GM18511 (cell line): ENCODE measurements around the gene C9orf50.
"Not testable (repeated sequence)": the region's sequence is repeated elsewhere in the genome, so short reads cannot be mapped to it uniquely, and the experiment has no call there.

Experiments used
- ATAC-seq: cut with Tn5 transposase; IDR thresholded peaks from one replicate; pipeline ENCODE4 v1.9.1; 2021; ENCODE audit warnings: mild to moderate bottlenecking, moderate library complexity; ENCODE audit not compliant: unreplicated experiment

C9orf50 gene

DNA sequence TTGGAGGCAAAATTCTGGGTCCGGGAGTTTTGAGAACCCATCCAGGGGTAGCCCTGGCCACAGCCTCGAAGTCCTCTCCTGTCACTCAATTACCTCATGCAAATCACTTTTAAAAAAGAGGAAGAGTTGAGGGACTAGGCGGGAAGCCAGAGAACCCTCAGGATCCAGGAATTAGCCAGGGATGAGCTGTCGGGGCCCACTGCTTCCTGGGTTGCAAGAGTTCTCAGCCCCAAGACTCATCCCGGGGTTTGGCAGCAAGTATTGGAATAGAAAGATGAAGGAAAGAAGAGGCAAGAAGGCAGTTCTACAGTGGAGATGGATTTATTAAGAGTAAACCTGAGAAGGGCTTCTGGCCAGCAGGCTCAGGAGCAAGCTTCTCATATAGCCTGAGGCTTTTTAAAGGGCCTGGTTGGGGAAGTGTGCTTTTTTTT, 25.6 kb downstream of the C9orf50 start:
- no peak for ATAC-seq

DNA sequence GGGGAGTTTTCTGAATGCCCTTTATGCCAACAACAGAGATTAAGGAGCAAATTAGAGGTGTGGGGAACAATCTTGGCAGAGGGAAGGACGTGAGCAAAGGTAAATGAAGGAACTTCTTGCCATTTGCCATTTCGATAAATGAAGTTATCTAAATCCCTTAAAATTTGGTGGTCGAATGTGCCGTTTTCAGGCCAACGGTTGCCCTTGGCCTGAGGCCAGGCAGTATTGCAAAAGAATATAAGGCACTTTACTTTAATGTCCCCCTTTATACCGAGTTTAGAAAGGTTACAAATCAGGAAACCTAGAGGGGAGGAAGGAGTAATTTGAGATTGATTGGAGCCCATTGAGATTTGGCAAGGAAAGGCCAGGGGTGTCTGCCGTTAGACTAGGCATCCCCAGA, 26.3 kb downstream of the C9orf50 start:
- ATAC-seq: no peak

DNA sequence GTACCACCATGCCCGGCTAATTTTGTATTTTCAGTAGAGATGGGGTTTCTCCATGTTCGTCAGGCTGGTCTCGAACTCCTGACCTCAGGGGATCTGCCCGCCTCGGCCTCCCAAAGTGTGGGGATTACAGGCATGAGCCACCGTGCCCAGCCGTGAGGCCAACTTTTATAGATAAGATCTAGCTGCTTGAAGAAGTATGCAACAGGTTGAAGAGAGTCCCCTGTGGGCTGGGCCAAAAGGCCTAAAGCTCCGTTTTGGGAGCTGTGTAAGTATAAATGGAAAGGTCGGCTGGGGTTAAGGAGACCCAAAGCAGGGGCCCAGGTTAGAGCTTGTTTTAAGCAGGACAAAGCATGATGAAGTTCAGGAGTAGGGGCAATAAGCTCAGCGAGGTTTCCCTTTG, 28.1 kb downstream of the C9orf50 start:
- ATAC-seq: not testable (repeated sequence)

DNA sequence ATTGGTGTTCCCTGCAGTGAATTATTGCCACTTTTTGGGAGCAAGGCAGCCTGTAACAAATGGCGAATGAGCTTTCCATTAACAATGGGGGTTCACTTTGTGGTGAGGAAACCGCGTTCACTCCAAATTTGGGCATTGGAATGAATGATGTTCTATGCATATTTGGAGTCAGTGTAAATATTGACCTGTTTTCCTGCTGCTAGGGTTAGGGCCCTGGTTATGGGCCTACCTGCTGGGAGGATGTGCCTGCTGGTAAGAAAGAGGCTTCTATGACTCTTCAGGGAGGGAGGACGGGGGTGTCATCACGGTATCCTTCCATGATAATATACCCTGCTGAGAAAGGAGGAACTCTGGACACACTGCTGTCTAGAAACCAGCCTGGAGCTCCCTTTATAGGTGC, 29.0 kb downstream of the C9orf50 start:
- ATAC-seq: no peak

DNA sequence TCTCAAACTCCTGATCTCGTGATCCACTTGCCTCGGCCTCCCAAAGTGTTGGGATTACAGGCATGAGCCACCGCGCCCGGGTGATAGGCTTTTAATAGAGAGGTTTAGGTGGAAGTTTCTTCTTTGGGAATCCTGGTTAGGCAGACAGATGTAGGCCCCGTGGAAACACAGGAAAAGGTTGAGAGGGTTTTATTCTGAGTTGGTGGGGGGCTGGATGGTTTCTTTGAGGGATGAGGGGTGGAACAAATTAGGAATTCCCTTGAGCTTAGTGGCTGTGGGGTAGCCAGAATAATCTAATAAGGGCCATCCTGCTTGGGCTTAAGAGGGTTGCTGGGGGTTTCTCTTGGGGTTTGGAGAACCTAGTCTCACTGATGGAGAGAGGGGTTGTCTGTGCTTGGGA, 30.4 kb downstream of the C9orf50 start:
- no peak for ATAC-seq

DNA sequence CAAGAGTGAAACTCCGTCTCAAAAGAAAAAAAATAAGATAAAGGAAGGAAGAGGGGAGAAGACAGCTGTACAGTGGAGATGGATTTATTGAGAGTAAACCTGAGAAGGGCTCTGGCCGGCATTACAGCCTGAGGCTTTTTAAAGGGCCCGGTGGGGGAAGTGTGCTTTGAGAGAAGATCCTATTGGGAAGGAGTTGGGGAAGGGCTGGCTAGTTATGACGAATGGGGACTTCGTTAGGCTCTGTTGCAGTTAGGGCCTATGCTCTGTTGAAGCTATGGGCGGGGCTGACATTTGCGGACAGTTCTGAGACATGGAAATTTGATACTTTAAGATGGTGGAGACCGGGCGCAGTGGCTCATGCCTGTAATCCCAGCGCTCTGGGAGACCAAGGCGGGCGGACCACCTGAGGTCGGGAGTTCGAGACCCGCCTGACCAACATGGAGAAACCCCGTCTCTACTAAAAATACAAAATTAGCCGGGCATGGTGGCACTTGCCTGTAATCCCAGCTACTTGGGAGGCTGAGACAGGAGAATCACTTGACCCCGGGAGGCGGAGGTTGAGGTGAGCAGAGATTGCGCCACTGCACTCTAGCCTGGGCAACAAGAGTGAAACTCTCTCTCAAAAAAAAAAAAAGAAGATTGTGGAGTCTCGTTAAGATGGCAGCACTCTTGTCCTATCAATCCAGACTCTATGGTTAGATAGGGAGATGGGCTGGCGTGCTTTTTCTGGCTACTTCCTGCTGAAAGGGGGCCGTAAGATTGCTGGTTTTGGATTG, 33.2 kb downstream of the C9orf50 start:
- ATAC-seq: no peak

DNA sequence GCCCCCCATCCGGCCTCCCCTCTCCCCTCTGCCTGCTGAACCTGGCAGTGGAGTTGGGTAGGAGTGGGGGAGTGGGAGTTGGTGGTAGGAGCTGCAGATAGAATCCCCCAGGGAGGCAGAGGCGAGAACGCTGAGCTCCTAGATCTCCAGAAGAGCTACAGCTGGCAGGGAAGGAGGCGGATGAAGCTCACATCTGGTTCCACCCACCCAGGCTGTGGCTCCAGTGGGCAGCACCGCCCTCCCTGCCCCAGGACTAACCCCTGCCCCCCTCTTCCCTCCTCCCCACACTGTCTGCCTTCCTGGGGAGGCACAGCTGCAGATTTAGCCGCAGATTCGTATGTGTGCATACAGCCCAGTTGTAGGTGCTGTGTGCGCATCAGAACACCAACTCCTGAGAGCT, 34.2 kb downstream of the C9orf50 start:
- ATAC-seq: no peak

DNA sequence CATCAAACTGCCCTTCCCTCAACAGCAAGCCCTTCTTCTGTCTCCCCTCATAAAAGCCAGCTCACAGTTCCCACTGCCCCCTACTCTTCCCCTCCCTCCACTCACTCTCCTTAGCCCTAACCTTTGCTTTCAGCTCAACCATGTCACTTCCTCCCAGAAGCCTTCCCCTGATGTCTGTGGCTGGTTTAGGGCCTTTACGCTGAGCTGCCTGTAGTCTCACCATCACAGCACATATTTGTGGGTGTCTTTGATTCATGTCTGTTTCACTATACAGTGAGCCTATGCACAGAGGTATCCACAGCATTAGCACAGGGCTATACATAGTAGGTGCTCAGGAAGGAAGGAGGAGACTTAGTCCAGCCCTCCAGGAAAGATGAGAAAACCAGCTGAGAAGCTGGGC, 34.7 kb downstream of the C9orf50 start:
- no peak for ATAC-seq

DNA sequence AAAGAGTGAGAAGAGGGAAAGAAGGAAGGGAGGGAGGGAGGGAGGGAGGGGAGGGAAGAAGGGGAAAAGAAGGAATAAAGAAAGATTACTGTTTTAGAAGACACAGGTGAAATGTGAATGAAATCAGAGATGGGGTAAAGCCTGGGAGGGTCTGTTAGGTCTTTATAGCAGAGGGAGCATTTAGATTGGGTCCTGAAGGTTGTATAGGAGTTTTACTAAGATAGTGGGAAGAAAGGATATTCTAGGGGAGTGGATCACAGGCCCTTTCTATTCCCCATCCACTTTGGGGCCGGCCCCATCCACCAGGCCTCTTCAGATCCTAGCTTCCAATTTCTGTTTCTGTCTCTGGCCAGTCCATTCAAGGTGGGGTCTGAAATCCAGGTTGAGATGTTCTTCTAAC, 35.5 kb downstream of the C9orf50 start:
- no peak for ATAC-seq

DNA sequence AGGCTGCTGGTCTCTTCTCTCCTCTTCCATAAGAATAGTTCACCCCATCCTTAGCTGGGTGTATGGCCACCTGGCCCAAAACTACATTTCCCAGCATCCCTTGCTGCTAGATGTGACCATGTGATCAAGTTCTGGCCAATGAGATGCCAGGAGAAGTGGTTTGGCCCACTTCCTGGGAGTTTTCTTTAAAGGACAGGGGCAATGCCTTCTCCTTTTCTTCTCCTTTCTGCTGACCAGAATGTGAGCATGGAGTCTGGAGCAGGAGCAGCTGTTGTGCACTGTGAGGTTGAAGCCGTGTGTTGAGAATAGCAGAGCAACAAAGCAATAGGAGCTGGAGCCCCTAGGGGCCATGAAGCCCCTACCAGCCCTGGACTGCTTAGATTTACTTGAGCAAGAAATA, 36.8 kb downstream of the C9orf50 start:
- no peak for ATAC-seq

DNA sequence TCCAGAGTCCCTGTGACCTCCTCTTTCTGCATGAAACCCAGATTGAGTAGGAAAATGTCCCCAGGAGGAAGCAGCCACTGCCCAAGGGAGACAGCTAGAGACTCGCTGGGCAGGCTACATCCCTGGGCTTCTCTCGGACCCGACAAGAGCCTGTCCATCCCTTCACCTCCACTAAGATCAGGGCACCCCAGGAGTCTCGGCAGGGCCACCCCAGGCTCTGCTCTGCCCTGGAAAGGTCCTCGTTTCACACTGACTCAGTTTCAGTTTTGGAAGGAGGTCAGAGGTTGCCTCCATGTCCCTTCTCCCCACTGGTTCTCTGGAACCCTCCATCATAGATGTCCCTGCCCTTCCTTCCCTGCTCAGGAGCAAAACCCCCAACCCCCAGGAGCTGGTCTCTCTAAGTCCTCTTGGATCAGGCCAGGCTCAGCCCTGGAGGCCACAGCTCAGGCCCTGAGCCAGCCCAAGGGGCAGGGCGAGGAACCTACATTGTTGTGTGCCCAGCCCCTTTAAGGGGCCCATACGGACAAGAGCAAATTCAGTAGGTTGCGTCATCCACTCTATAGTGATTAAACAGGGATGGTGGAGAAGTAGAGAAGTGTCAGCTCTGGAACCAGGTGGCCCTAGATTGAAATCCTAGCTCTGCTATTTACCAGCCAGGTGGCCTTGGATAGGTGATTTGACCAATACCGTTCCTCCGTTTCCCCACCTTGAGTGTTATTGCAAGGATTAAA, 37.4 kb downstream of the C9orf50 start:
- no peak for ATAC-seq

DNA sequence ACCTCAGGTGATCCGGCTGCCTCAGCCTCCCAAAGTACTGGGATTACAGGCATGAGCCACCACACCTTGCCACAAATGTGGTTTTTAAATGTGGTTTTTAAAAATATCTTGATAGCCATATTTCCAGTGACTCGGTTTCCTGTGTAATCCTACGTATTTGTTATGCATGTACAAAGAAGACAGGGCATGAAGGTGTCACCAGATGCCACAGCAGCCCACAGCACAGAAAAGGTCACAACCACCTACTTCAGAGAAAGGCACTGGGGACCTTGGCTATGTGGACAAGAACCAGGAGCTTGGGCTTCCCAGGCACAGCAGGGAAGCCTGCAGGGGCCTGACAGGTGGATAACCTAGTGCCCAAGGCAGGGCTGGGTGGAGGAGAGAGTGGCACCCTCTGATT, 38.0 kb downstream of the C9orf50 start:
- no peak for ATAC-seq

DNA sequence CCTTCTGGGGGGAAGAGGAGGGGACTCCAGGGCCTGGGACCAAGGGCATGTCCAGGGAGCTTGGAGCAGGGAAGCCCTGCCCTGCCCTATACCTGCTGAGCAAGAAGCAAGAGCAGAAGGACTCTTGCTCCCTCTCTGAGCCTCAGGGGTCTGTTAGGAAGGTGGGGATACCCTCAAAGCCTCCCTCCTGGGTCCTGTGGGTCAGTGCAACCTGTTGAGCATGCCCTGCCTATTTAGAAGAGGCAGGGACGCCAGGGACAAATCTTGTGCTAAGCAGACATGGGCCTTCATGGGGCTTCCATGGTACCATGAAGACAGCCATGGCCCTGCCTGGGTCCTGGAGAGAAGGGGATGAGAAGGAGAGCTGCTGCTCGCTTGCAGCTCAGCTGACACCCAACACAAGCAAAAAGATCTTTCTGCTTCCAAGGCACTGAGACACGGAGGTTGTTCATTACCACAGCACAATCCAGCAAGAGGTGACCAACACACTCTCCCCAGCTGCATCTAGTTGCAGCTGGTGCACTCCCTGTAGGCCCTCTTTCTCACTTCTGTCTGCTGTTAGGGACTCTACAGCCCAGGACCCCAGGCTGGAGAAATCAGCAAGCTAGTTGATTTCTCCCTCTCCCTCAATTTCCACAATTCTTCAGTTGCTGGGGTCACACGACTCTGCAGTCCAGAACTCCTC, 39.3 kb downstream of the C9orf50 start:
- ATAC-seq: no peak

DNA sequence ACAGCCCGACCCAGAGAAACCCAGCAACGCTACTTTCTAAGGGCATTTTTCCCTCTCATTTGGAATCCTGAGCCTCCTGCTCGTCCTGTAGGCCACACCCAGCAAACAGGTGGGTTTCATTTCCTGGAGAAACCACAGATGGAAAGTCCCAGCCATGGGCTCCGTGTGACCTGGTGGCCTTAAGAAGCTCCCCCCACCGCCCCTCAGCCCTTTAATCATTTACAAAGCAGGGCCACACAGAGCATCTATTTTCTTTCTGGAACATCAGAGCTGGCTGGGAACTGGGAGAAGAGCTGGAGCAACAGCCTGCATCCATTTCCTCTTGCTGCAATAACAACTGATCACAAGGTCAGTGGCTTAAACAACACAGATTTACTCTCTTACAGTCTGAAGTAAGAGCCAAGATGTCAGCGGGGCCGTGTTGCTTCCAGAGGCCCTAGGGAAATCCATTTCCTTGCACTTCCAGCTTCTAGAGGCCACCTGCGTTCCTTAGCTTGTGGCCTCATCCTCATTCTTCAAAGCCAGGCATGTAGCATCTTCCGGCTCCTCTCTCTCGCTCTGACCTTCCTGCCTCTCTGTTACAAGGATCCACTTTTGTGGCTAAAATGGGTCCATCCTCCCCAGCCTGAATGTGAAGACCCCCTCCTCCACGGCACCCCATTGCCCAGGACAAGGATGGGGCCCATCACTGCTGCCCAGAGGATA, 40.5 kb downstream of the C9orf50 start:
- ATAC-seq: peak; percentile 64

DNA sequence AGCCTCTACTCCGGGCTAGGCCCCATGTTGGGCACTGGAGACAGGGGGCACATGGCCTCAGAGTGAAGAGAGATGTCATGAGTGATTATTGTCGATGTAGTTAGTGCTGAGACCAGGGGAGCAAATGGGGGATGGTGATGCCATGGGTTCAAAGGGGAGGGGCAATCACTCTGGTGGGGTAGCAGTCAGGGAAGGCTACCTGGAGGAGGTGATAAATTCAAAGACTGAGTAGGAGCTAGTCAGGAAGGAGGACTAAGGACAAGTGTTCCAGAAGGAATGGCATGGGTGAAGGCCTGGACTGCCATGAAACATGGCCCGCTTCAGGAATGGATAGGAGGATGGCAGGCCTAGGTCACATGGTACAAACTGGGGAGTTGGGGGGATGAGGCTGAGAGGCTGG, 41.6 kb downstream of the C9orf50 start:
- ATAC-seq: no peak

DNA sequence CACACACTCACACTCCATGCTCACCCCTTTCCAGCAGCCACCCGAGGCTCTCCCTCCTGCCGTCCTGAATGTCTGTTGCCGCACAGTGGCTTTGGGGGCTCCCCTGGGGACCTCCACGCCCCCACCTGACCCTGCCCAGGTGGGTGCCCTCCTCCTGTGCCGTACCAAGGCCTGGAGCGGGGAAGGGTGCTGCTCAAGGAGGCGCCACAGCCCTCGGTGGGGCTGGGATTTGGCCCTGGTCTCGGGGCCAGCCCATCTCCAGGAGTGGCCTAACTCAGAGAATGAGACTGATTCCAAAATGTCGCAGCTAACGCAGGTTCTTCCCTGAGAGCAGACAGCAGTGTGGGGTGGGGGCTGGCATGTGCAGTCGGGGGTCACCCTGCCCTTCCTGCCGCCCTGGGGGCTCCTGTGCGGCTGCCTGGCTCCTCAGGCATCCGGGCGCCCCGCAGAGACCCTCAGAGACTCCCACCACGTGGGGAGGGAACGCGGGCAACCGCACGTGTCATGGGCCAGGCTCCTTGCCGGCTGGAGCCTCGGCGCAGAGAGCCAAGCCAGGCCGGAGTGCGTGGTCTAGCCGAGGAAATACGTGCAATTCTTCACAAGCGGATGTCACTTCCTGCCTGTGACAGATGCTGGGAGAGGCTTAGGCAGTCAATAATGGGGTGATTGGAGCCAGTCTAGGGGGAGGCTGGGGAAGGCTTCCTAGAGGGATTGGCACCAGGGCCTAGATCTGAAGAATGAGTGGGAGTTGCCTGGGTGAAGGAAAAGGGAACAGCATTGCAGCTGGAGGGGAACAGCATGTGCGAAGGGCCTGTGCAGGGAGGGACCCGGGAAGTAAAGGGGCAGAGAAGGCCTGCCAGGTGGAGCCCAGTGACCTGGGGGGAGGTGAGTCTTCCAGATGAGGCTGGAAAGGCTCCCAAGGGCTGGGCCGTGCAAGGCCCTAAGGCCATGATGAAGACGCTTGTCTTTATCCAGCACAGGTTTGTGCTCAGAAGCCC, 44.1 kb downstream of the C9orf50 start:
- no peak for ATAC-seq

DNA sequence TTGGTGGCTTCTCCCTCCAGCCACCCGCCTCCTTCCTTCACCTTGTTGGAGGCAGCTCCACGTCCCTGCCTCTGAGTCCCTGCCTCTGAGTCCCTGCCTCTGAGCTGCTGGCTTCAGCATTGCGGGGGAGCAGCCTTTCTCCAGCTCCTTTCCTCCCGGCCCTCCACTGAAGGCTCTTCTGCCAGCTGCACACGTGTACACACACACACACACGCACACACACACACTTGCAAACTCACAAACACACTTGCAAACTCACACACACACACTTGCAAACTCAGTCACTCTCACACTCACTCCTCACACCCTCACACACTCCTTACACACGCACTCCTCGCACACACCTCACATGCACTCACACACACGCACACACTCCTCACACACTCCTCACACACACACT, 45.1 kb downstream of the C9orf50 start:
- no peak for ATAC-seq

DNA sequence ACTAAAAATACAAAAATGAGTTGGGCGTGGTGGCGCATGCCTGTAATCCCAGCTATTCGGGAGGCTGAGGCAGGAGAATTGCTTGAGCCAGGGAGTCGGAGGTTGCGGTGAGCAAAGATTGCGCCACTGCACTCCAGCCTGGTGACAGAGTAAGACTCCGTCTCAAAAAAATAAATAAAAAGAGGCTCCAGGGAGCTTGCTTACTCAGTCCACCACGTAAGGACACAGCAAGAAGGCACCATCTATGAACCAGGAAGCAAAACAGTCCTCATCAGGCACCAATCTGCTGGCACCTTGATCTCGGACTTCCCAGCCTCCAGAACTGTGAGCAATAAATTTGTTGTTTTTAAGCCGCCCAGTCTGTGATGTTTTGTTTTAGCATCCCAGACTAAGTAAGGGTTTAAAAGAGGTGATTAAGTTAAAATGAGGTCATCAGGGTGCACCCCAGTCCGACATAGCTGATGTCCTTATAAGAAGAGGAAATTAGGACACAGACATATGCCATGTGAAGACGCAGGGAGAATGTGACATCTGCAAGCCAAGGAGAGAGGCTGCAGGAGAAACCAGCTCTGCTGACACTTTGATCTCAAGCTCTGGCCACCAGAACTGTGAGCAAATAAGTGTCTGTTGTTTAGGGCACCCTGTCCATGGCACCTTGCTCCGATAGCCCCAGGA, 45.9 kb downstream of the C9orf50 start:
- no peak for ATAC-seq

DNA sequence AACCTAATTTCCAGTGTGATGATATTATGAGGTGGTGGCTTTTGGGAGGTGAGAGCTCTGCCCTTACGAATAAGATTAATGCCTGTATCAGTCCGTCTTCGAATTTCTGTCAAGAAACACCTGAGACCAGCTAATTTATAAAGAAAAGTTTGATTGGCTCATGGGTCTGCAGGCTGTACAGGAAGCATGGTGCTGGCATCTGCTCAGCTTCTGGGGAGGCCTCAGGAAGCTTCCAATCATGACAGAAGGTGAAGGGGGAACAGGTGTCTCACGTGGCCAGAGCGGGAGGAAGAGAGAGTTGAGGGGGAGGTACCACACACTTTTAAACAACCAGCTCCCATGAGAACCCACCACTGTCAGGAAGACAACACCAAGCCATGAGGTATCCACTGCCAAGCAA, 46.9 kb downstream of the C9orf50 start:
- ATAC-seq: no peak

DNA sequence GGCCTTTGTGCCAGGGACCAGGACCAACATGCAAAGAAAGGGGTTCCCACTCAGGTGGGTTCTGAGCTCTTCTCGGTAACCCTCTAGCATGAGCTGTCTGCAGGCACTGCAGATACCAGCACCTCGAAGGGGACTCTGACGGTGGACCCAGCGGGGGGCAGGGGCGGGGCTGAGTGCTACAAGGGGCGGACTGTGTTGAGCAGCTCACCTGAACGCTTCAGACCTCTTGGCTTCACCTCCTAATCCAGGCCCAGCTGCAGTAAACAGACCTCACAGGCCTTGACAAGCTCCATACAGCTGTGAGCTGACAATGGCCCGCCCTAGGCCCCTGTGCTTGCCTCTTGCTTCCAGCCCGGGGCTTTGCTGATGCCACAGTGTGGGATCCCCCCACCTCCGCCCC, 48.4 kb downstream of the C9orf50 start:
- no peak for ATAC-seq
